ENCODE results near the gene CD200R1L.

DNA sequence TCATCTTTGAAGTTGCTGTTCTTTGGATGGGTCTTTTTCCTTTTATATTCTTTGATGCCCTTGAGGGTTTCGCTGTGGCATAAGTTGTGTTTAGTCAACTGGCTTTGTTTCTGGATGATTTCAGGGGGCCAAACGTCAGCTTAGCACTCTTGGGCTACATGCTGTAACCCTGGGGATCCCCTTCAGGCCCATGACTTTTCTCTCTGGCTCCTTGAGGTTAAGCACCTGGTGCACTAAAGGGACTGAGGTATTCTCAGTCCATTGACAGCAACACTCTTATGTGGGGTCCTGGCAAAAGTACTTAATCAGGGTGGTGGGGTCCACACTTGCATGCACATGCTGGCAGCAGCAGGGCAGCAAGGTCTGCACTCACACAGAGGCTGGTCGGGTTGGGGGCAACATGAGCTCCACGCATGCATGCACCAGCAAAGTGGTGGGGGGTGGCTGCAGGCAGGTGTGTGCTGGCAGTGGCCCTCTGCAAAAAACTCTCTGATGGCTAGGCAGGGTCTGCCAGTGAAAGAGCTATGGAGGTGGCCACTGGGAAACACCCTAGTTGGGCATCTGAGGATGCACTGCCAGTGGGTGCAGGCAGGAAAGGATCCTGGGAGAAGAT lies 38.1 kb upstream of the CD200R1L start:
- no peak for TF ChIP-seq MYNN (IDR thresholded peaks at IDR 0.05)
- no peak for TF ChIP-seq MYNN (CRISPR knock-in tag; IDR thresholded peaks at IDR 0.05)
- TF ChIP-seq, protein P1, sequence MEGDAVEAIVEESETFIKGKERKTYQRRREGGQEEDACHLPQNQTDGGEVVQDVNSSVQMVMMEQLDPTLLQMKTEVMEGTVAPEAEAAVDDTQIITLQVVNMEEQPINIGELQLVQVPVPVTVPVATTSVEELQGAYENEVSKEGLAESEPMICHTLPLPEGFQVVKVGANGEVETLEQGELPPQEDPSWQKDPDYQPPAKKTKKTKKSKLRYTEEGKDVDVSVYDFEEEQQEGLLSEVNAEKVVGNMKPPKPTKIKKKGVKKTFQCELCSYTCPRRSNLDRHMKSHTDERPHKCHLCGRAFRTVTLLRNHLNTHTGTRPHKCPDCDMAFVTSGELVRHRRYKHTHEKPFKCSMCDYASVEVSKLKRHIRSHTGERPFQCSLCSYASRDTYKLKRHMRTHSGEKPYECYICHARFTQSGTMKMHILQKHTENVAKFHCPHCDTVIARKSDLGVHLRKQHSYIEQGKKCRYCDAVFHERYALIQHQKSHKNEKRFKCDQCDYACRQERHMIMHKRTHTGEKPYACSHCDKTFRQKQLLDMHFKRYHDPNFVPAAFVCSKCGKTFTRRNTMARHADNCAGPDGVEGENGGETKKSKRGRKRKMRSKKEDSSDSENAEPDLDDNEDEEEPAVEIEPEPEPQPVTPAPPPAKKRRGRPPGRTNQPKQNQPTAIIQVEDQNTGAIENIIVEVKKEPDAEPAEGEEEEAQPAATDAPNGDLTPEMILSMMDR (IDR thresholded peaks at IDR 0.05 in 2 of 3, conservative IDR thresholded peaks at IDR 0.05 in 1 of 3; ENCODE audit: insufficient read depth in 2 of 3, low read depth in 1 of 3, low read length in 3 of 3) = no peak
- TF ChIP-seq HNRNPL (IDR thresholded peaks at IDR 0.05; ENCODE audit: low read depth, low read length) = no peak
- no peak for TF ChIP-seq BHLHE40 (IDR thresholded peaks at IDR 0.05; ENCODE audit: low read length)
- no peak for TF ChIP-seq RFX5 (IDR thresholded peaks at IDR 0.05; ENCODE audit: low read depth, low read length)
- TF ChIP-seq STAT6 (CRISPR knock-in tag; IDR thresholded peaks at IDR 0.05) = no peak
- TF ChIP-seq MAFK (IDR thresholded peaks at IDR 0.05; ENCODE audit: low read length) = no peak
- no peak for TF ChIP-seq BRCA1 (IDR thresholded peaks at IDR 0.05)
- TF ChIP-seq BRCA1 (CRISPR knock-in tag; IDR thresholded peaks at IDR 0.05) = no peak
- no peak for TF ChIP-seq RCOR1 (IDR thresholded peaks at IDR 0.05; ENCODE audit: borderline replicate concordance in 1 of 2, low read depth in 2 of 2, low read length in 2 of 2)
- no peak for TF ChIP-seq EZH2 (IDR thresholded peaks at IDR 0.05; ENCODE audit: borderline replicate concordance, low read depth, low read length)
- no peak for TF ChIP-seq FOXA1 (IDR thresholded peaks at IDR 0.05; ENCODE audit: borderline replicate concordance)
- no peak for TF ChIP-seq EHMT2 (IDR thresholded peaks at IDR 0.05)
